ENCODE measurements around the gene MYLK.
"Not testable (repeated sequence)": the region's sequence is repeated elsewhere in the genome, so short reads cannot be mapped to it uniquely, and the experiment has no call there.

MYLK gene, protein sequence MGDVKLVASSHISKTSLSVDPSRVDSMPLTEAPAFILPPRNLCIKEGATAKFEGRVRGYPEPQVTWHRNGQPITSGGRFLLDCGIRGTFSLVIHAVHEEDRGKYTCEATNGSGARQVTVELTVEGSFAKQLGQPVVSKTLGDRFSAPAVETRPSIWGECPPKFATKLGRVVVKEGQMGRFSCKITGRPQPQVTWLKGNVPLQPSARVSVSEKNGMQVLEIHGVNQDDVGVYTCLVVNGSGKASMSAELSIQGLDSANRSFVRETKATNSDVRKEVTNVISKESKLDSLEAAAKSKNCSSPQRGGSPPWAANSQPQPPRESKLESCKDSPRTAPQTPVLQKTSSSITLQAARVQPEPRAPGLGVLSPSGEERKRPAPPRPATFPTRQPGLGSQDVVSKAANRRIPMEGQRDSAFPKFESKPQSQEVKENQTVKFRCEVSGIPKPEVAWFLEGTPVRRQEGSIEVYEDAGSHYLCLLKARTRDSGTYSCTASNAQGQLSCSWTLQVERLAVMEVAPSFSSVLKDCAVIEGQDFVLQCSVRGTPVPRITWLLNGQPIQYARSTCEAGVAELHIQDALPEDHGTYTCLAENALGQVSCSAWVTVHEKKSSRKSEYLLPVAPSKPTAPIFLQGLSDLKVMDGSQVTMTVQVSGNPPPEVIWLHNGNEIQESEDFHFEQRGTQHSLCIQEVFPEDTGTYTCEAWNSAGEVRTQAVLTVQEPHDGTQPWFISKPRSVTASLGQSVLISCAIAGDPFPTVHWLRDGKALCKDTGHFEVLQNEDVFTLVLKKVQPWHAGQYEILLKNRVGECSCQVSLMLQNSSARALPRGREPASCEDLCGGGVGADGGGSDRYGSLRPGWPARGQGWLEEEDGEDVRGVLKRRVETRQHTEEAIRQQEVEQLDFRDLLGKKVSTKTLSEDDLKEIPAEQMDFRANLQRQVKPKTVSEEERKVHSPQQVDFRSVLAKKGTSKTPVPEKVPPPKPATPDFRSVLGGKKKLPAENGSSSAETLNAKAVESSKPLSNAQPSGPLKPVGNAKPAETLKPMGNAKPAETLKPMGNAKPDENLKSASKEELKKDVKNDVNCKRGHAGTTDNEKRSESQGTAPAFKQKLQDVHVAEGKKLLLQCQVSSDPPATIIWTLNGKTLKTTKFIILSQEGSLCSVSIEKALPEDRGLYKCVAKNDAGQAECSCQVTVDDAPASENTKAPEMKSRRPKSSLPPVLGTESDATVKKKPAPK (N-terminal part only)

GRCh38 chr3:123884203-123884831 lies at the start of gene MYLK:
TSS of gene MYLK (minus strand) at chr3:123884332. CDS start at chr3:123793841, 90,491 bp downstream.
- no peak for DNase-seq

- DNase-seq: no peak
These were observed 46.3 kb upstream of the MYLK start for GRCh38 chr3:123930445-123930844.

- no peak for DNase-seq
These were observed 45.2 kb upstream of the MYLK start for GRCh38 chr3:123929325-123929724.

DNA sequence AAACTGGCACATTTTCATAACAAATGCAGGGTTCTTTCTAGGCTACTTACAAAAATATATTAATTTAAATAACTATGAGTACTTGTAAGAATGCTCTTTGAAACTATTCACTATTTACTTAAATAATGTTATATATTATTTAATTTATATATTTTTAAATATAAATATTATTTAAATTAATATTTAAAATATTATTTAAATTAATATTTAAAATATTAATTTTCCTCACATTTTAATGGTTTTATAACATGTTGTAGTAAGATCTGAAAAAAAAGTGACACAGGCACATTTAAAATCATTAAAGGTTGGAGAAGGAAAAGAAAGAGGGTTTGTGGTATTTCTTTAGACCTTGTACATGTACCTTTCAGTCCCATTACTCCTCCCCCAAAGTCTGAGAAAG lies 42.3 kb upstream of the MYLK start:
- no peak for DNase-seq

- DNase-seq: no peak
These were observed 36.7 kb upstream of the MYLK start for GRCh38 chr3:123920868-123921267.

- DNase-seq: no peak
These were observed 36.3 kb upstream of the MYLK start for GRCh38 chr3:123920383-123920782.

- no peak for DNase-seq
These were observed 35.2 kb upstream of the MYLK start for GRCh38 chr3:123919353-123919752.

GRCh38 chr3:123914829-123915228 lies 30.7 kb upstream of the MYLK start:
- no peak for DNase-seq

- DNase-seq: no peak
These were observed 25.7 kb upstream of the MYLK start for GRCh38 chr3:123909785-123910184.

GRCh38 chr3:123907720-123908119 lies 23.6 kb upstream of the MYLK start:
- DNase-seq: no peak

DNA sequence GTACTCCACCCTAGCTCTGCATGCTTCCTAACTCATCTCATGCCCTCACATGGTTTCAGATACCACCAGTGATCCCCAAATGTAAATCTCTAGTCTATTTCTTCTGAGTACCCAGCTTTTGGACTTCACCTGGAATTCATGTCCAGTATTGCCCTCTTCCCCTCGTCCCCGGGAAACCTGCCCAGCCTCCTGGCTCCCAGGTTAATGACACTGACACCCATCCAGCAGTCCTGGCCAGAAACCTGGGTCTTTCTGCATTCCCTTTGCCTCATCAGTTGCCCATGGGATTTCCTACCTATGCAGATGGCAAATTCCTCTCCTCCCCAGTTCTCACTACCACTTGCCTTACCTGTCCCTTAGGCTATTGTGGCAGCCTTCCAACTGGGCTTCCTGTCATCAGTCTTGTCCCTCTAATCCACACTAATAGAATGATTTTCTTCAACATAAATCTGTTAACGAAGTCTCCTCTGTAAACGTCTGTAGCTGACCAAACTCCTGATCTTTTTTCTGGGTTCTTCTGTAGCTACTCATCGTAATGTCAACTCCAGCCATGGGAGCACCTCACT lies 15.3 kb upstream of the MYLK start:
- no peak for DNase-seq

DNA sequence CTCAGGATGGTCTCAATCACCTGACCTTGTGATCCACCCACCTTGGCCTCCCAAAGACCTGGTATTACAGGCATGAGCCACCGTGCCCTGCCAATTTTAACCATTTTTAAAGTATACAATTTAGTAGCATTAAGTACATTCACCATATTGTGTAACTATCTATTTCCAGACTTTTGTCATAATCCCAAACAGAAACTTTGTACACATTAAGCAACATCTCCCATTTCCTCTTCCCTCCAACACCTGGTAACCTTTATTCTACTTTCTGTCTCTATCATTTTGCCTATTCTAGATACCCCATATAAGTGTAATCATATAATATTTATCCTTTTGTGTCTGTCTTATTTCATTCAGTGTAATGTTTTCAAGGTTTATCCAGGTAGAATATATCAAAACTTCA lies 8.9 kb upstream of the MYLK start:
- no peak for DNase-seq

- no peak for DNase-seq
These were observed 8.1 kb upstream of the MYLK start for GRCh38 chr3:123892195-123892594.

DNA sequence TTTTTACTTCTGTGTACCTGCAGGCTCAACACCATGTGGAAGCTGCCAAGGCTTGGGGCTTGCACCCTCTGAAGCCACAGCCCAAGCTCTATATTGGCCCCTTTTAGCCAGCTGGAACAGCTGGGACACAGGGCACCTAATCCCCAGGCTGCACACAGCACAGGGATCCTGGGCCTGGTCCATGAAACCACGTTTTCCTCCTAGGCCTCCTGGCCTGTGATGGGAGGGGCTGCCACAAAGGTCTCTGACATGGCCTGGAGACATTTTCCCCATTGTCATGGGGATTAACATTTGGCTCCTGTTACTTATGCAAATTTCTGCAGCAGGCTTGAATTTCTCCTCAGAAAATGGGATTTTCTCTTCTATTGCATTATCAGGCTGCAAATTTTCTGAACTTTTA lies 6.9 kb upstream of the MYLK start:
- DNase-seq: not testable (repeated sequence)

GRCh38 chr3:123890162-123890561 lies 6.0 kb upstream of the MYLK start:
- DNase-seq: not testable (repeated sequence)

- no peak for DNase-seq
These were observed 861 bp upstream of the MYLK start for GRCh38 chr3:123884993-123885392.

DNA sequence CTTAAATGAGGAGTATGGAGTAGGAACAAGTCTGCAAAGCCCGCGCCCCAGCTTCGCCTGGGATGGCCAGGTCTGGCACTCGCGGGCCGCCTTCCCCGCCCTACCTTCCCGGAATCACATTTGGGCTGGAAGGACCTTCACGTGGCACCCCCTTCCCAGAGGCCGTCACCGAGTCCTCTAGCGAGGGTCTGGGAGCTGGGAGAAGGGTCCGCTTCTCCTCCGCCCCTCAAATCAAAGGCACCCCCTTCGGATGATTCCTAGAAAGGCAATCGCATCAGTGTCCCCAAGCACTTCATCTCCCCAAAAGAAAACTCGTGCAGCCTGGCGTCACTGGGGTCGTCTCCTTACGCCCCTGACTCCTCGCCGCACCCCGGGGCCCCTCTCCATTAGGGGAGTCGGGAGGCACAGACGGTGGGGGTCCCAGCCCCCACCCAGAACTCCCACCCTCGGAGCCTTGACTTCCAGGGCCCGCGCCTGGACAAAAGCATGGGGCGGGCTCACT lies 380 bp downstream of the MYLK start:
- no peak for DNase-seq

DNA sequence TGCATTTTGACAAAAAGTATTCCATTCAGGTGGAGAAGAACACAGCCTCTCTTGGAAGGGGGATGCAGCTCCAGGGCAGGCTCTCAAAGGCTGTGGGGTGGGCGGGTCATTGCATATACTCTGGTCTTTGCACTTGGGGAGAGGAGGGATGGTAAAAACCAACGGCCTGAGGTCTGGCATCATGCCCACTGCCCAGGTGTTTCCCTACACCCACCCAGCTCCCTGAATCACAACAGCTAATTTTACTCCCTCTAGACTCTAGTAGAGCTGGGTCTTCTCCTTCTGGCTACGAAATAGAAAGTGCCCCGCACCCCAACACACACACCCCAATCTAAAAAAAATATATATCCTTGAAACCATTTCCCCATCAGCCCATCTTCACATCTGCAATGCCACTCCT lies 1.0 kb downstream of the MYLK start:
- no peak for DNase-seq

GRCh38 chr3:123881771-123882170 lies 2.4 kb downstream of the MYLK start:
- no peak for DNase-seq

DNA sequence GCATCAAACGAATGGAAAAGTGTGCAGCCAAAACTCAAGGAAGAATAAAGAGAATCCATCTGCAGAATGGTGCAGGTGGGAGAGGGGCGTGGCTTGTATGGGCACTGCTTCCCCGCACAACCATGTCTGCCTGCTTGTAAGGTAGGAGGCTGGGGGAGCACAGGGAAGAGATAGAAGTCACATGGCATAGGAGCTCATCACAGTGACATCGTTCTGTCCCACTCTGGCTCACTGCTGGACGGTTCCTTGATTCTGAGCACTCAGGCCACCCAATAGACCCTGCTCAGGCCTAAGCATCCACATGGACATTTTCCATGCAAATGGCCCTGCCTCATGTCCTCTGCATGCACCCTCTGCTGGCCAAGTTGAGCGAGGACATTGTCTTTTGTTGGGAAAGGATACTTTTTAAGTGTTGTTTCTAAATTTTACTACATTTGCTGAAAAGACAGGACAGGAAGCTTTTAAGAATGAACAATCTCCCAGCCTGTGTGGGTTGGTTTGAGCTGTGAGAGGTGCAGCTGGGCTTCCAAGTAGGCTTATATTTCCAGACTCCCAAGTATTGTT lies 3.1 kb downstream of the MYLK start:
- DNase-seq: no peak

DNA sequence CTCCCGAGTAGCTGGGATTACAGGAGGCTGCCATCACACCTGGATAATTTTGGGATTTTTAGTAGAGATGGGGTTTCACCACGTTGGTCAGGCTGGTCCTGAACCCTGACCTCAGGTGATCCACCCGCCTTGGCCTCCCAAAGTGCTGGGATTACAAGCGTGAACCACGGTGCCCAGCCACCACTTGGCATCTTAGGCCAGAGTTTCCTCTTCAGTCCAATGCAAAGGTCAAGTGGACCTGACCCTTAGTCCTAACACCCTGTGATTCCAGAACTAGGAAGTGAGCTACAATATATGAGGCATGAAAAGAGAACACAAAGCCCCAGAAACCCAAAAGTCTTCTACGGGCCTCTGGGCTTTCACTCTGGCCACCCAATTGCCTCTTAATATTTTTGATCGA lies 5.3 kb downstream of the MYLK start:
- DNase-seq: no peak

DNA sequence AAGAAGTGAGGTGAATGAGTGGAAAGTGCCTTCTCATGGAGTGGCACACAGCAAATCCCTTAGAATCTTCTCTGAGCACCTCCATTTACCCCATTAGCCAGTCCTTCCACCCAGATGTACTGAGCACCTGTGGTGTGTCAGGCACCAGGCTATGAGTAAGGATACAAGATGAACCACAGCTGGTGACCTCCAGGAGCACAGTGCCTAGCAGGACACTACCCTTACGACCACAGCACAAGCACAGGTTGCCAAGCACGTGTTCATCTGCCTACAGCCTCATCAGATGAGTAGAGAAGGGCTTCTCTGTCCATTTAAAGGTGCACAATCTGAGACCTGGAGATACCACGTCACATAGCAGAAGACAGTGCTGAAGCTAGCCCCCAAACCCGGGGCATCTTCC lies 6.2 kb downstream of the MYLK start:
- DNase-seq: no peak
